Testis (tissue), 2 donors: Measurements from ENCODE around the gene GAB4.
"Not testable (repeated sequence)": the region's sequence is repeated elsewhere in the genome, so short reads cannot be mapped to it uniquely, and the experiment has no call there.

Source experiments
- CTCF ChIP-seq, 3 experiments: fragments of 450-650 bp in 2 of 3; fragments of 200-600 bp in 1 of 3; sonication (generic) in 1 of 3; IDR thresholded peaks; one replicate each; pipeline ENCODE4 v1.5.1; 2016 to 2019; ENCODE audit warnings: antibody characterized with exemption in 3 of 3, mild to moderate bottlenecking in 2 of 3, moderate library complexity in 1 of 3
- POLR2A ChIP-seq: fragments of 450-650 bp; IDR thresholded peaks from one replicate; pipeline ENCODE4 v1.6.1; 2017; ENCODE audit warnings: antibody characterized with exemption, mild to moderate bottlenecking, moderate library complexity

GRCh38 chr22:17035976-17036841 is 28.2 kb upstream of the GAB4 start:
- not testable (repeated sequence) for TF ChIP-seq POLR2A; CTCF (IDR thresholded peaks at IDR 0.05)
